ENCODE data around the gene DOP1A. TPM values are rescaled to one million over a fixed set of nuclear protein-coding genes. Genes with fewer than 3 reads are reported as not detected.

DOP1A gene
- total RNA-seq, 1 donor from 2014 or later, result 13.0 TPM

- DNase-seq (ENCODE audit: low read depth in 2 of 2), result peak in 1 of 2 donors; percentile 40
Observed at GRCh38 chr6:83071023-83071422, 3.6 kb downstream of the DOP1A start.

- DNase-seq (ENCODE audit: low read depth in 2 of 2), result no peak
Observed at GRCh38 chr6:83071707-83072106, 4.2 kb downstream of the DOP1A start.

- DNase-seq (ENCODE audit: low read depth in 2 of 2), result no peak
Observed at GRCh38 chr6:83072726-83073125, 5.3 kb downstream of the DOP1A start.

GRCh38 chr6:83073615-83074014, 6.1 kb downstream of the DOP1A start:
- DNase-seq (ENCODE audit: low read depth in 2 of 2), result no peak

GRCh38 chr6:83083476-83083875, 16.0 kb downstream of the DOP1A start:
- DNase-seq (ENCODE audit: low read depth in 2 of 2), result no peak

- no peak for DNase-seq (ENCODE audit: low read depth in 2 of 2)
Observed at GRCh38 chr6:83086751-83087150, 19.3 kb downstream of the DOP1A start.

- DNase-seq (ENCODE audit: low read depth in 2 of 2), result no peak
Observed at GRCh38 chr6:83092756-83093399, 25.4 kb downstream of the DOP1A start.

GRCh38 chr6:83096791-83097190, 29.3 kb downstream of the DOP1A start:
- DNase-seq (ENCODE audit: low read depth in 2 of 2), result no peak

- DNase-seq (ENCODE audit: low read depth in 2 of 2), result no peak
Observed at GRCh38 chr6:83097204-83097603, 29.7 kb downstream of the DOP1A start.

GRCh38 chr6:83097675-83098074, 30.2 kb downstream of the DOP1A start:
- no peak for DNase-seq (ENCODE audit: low read depth in 2 of 2)

GRCh38 chr6:83098589-83098988, 31.1 kb downstream of the DOP1A start:
- DNase-seq (ENCODE audit: low read depth in 2 of 2), result no peak

GRCh38 chr6:83108378-83108777, 40.9 kb downstream of the DOP1A start:
- no peak for DNase-seq (ENCODE audit: low read depth in 2 of 2)

GRCh38 chr6:83113258-83113657, 45.8 kb downstream of the DOP1A start:
- DNase-seq (ENCODE audit: low read depth in 2 of 2), result no peak

GRCh38 chr6:83114164-83114563, 46.7 kb downstream of the DOP1A start:
- DNase-seq (ENCODE audit: low read depth in 2 of 2), result peak in 1 of 2 donors; percentile 10

- no peak for DNase-seq (ENCODE audit: low read depth in 2 of 2)
Observed at GRCh38 chr6:83117802-83118201, 50.3 kb downstream of the DOP1A start.

- peak; percentile 15 to 69 for DNase-seq (ENCODE audit: low read depth in 2 of 2)
Observed at GRCh38 chr6:83119742-83120300, 52.4 kb downstream of the DOP1A start.

GRCh38 chr6:83124553-83124952, 57.1 kb downstream of the DOP1A start:
- no peak for DNase-seq (ENCODE audit: low read depth in 2 of 2)

GRCh38 chr6:83125425-83125824, 58.0 kb downstream of the DOP1A start:
- no peak for DNase-seq (ENCODE audit: low read depth in 2 of 2)

GRCh38 chr6:83126223-83126622, 58.8 kb downstream of the DOP1A start:
- DNase-seq (ENCODE audit: low read depth in 2 of 2), result no peak

GRCh38 chr6:83126807-83127206, 59.3 kb downstream of the DOP1A start:
- DNase-seq (ENCODE audit: low read depth in 2 of 2), result no peak

GRCh38 chr6:83127258-83127657, 59.8 kb downstream of the DOP1A start:
- no peak for DNase-seq (ENCODE audit: low read depth in 2 of 2)

- no peak for DNase-seq (ENCODE audit: low read depth in 2 of 2)
Observed at GRCh38 chr6:83127976-83128375, 60.5 kb downstream of the DOP1A start.

GRCh38 chr6:83132121-83132520, 64.7 kb downstream of the DOP1A start:
- DNase-seq (ENCODE audit: low read depth in 2 of 2), result no peak

All from dermis microvascular lymphatic vessel endothelial cell (primary cell).